GM12878 (cell line): ENCODE results near the gene CDH4.

Experiments
- ATF3 ChIP-seq: IDR thresholded peaks from 2 replicates; pipeline ENCODE4 v1.6.1; 2011; ENCODE audit warnings: low read depth, mild to moderate bottlenecking, low read length, moderate library complexity, borderline replicate concordance; ENCODE audit errors: extremely low read depth
- CHD4 ChIP-seq: fragments of 200-600 bp; sonication (generic); IDR thresholded peaks from 2 replicates; pipeline ENCODE4 v1.6.1; 2016; ENCODE audit warnings: mild to moderate bottlenecking
- NFIC ChIP-seq: IDR thresholded peaks from 2 replicates; pipeline ENCODE4 v1.6.1; 2012; ENCODE audit warnings: low read depth, mild to moderate bottlenecking, inconsistent platforms, low read length, moderate library complexity
- NFYA ChIP-seq: IDR thresholded peaks from 2 replicates; pipeline ENCODE4 v1.6.1; 2011; ENCODE audit warnings: low read depth, mild to moderate bottlenecking, low read length, improper control_type of control experiment, borderline replicate concordance
- SREBF1 ChIP-seq: IDR thresholded peaks from 2 replicates; pipeline ENCODE4 v1.6.1; 2012; ENCODE audit warnings: mild to moderate bottlenecking, low read length
- TAF1 ChIP-seq: IDR thresholded peaks from 2 replicates; pipeline ENCODE4 v1.6.1; 2011; ENCODE audit warnings: mild to moderate bottlenecking, low read depth, low read length, borderline replicate concordance

DNA sequence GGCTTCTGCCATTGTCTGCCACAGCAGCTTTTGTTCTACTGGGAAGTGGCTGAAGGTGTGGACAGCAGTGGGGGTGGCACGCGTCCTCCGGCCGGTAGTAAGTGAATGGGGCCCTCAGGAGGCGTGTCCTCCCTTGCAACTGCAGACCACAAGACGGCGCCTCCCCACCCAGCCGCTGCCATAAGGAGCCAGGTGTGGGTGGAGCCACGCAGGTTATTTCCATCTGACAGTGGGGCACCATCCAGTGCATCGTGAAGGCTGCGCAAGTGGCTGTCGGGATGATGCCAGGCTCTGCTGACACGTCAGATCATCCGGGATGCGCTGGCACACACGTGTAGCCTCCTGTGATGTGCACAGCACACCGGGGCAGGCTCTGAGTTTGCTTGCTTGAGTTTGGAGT, 379.7 kb downstream of the CDH4 start:
- TF ChIP-seq TAF1 (no peak), NFYA (no peak), ATF3 (no peak), CHD4 (no peak), SREBF1 (no peak), NFIC (no peak)
